Measurements from ENCODE around the gene CRHR1.

DNA sequence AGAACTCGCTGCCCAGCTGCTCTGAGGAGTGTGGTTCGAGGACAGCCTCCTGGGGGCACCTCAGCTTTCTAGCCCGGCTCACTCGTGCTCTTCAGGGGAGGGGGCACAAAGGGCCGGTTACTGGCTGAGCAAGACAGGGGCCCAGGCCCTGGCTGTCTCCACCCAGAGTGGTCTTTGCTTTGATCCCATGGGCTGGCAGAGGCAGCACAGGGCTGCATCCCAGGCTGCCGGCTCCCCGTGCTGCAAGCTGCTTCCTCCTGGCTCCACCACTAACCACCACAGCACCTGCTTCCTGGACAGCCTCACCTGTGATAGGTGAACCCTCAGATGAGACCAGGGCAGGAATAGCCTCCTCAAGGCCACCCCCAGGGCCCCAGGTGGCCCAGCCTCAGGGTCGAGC, 67.3 kb downstream of the CRHR1 start:
- TF ChIP-seq, protein P1, sequence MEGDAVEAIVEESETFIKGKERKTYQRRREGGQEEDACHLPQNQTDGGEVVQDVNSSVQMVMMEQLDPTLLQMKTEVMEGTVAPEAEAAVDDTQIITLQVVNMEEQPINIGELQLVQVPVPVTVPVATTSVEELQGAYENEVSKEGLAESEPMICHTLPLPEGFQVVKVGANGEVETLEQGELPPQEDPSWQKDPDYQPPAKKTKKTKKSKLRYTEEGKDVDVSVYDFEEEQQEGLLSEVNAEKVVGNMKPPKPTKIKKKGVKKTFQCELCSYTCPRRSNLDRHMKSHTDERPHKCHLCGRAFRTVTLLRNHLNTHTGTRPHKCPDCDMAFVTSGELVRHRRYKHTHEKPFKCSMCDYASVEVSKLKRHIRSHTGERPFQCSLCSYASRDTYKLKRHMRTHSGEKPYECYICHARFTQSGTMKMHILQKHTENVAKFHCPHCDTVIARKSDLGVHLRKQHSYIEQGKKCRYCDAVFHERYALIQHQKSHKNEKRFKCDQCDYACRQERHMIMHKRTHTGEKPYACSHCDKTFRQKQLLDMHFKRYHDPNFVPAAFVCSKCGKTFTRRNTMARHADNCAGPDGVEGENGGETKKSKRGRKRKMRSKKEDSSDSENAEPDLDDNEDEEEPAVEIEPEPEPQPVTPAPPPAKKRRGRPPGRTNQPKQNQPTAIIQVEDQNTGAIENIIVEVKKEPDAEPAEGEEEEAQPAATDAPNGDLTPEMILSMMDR (IDR thresholded peaks at IDR 0.05): no peak
- TF ChIP-seq, protein P2, sequence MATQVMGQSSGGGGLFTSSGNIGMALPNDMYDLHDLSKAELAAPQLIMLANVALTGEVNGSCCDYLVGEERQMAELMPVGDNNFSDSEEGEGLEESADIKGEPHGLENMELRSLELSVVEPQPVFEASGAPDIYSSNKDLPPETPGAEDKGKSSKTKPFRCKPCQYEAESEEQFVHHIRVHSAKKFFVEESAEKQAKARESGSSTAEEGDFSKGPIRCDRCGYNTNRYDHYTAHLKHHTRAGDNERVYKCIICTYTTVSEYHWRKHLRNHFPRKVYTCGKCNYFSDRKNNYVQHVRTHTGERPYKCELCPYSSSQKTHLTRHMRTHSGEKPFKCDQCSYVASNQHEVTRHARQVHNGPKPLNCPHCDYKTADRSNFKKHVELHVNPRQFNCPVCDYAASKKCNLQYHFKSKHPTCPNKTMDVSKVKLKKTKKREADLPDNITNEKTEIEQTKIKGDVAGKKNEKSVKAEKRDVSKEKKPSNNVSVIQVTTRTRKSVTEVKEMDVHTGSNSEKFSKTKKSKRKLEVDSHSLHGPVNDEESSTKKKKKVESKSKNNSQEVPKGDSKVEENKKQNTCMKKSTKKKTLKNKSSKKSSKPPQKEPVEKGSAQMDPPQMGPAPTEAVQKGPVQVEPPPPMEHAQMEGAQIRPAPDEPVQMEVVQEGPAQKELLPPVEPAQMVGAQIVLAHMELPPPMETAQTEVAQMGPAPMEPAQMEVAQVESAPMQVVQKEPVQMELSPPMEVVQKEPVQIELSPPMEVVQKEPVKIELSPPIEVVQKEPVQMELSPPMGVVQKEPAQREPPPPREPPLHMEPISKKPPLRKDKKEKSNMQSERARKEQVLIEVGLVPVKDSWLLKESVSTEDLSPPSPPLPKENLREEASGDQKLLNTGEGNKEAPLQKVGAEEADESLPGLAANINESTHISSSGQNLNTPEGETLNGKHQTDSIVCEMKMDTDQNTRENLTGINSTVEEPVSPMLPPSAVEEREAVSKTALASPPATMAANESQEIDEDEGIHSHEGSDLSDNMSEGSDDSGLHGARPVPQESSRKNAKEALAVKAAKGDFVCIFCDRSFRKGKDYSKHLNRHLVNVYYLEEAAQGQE (IDR thresholded peaks at IDR 0.05; ENCODE audit: insufficient read depth in 1 of 2, low read depth in 2 of 2, low read length in 1 of 2): no peak

All from Panc1 (cell line).